Epithelial cell of proximal tubule (primary cell): Measurements from ENCODE around the gene ATXN7. TPM values are rescaled to one million over a fixed set of nuclear protein-coding genes. Genes with fewer than 3 reads are reported as not detected.

Experiments used
- DNase-seq: peaks from one replicate; pipeline ENCODE4 v3.0.0-alpha.2; 2011; ENCODE audit warnings: low read depth
- H3K4me3 ChIP-seq: 2 replicates; pipeline ENCODE4 v1.5.1; 2011; ENCODE audit warnings: low read depth, mild to moderate bottlenecking, low read length
- total RNA-seq: library from RNA; depleted of rRNA; stranded (reverse); fragments of >200 nt; gene quantifications from 2 replicates; pipeline ENCODE4 v1.2.3, GENCODE V29; 2015
- TF ChIP-seq, protein P1 (sequence below): conservative IDR thresholded peaks from 2 replicates; pipeline ENCODE4 v1.5.1; 2012; ENCODE audit warnings: low read depth, mild to moderate bottlenecking, low read length

The ATXN7 gene
- total RNA-seq, 1 donor from 2014 or later = 16.7 TPM

DNA sequence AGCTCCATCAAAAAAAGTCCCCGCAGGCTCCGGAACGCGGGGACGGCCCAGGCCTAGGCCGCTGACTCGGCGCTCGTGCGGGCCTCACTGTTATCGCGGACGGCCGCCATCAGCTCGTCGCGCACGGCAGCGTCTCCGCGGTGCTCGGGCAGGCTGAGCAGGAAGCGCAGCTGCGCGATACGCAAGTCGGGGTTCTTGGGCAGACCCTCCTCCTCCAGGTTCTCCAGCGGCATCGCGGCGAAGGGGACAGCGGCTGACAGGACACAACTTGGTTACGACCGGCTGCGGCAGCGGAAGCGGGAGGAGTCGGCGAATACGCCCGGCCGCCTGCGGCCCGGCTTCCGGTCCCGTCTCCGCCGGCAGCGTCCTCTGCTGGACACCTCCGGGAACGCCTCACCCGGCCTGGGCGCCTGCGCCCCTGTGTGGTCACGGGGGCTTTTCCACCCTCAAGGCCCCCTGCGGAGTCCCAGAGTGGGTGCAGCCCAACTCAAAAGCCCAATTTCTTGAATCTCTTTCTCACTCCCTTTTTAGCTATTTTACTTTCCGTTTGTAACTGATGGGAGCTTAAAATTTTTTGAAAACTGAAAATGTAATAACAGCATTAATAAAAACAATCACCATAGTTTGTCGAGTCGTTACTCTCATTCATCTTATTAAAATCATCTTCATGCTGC is 159.7 kb downstream of the ATXN7 start, which contains the start of gene PSMD6:
TSS of gene PSMD6 (minus strand) at position 308 of the 674 bp plus-strand sequence. CDS start at position 233, 75 bp downstream.
- no peak for DNase-seq
- H3K4me3 ChIP-seq = peak within 1 kb of the TSS; percentile 88
- TF ChIP-seq, protein P1, sequence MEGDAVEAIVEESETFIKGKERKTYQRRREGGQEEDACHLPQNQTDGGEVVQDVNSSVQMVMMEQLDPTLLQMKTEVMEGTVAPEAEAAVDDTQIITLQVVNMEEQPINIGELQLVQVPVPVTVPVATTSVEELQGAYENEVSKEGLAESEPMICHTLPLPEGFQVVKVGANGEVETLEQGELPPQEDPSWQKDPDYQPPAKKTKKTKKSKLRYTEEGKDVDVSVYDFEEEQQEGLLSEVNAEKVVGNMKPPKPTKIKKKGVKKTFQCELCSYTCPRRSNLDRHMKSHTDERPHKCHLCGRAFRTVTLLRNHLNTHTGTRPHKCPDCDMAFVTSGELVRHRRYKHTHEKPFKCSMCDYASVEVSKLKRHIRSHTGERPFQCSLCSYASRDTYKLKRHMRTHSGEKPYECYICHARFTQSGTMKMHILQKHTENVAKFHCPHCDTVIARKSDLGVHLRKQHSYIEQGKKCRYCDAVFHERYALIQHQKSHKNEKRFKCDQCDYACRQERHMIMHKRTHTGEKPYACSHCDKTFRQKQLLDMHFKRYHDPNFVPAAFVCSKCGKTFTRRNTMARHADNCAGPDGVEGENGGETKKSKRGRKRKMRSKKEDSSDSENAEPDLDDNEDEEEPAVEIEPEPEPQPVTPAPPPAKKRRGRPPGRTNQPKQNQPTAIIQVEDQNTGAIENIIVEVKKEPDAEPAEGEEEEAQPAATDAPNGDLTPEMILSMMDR = peak; percentile 93

DNA sequence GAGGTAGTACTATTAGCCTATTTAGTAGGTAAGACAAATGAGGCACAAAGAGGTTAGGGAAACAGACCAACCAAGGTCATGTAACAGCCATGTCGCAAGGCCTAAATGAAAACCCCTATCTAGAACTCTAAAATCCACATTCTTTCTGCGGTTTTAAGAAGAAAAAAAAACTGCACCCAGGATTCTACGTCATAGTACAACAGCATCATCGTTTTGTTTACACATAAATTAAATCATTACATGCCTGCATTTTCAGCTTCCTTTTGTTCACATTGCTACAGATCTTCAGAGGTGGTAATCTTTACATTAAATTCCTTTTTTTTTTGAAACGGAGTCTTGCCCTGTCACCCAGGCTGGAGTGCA is 160.2 kb downstream of the ATXN7 start:
- no peak overlapping the region for H3K4me3 ChIP-seq
- TF ChIP-seq, protein P1 = no peak
- DNase-seq = no peak

DNA sequence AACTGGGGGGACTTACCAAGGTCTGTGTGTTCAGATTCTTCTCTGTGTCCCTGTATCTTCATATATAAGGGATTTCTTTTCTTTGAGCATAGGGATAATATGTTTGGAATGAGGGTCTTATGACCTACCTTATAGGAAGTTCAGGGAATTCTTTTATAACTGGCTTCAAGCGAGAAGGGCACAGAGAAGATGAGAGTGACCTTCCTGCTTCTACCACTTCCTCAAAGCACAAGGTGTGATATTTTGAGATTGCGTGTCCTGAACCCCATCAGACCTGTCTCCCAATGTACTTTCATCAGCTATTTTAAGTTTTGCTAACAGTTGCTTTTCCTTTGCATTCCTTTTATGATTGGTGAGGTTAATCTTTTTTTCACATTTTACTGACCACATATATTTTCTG is 162.7 kb downstream of the ATXN7 start:
- TF ChIP-seq, protein P1 = no peak
- DNase-seq = no peak
- H3K4me3 ChIP-seq = no peak overlapping the region

- TF ChIP-seq, protein P1 = no peak
- no peak for DNase-seq
Measured at GRCh38 chr3:64027658-64028057, 164.0 kb downstream of the ATXN7 start.

DNA sequence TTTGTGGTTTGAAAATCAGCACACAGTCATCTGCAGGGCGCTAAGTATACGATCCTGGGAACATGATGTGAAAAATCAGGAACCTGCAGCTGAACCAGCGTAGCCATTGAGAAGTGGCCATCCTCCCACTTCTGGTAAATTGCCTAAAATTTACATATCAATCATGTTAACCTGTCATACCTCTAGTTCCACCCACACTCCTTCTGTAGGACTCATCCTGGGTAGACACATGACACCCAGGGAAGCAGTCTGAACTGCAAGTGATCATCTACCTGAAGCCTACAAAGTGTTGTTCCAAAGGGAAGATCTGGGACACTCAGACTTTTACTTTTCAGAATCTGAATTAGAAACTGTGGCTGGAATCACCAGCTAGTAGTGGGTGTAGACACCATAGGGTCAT is 165.1 kb downstream of the ATXN7 start:
- TF ChIP-seq, protein P1 = no peak
- no peak for DNase-seq

More at GRCh38 chr3:64027658-64028057, 164.0 kb downstream of the ATXN7 start:
- no peak overlapping the region for H3K4me3 ChIP-seq

DNA sequence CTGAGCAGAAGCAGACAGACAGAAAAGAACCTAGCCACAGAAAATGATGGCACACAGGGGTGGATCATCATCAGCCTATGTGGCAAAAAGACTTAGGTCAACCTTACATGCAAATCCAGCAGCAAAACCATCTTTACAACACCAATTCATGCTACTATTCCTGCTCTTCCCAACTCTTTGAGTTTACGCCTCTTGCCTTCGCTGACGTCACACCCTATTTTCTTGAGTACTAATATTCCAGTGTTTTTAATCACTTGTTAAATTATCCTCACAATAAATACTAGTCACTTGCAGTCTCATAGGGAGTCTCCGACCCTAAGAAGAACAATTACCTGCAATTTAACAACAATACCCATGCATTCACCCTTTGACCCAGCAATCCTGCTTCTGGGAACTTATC is 165.6 kb downstream of the ATXN7 start:
- TF ChIP-seq, protein P1 = no peak
- DNase-seq = no peak
- no peak overlapping the region for H3K4me3 ChIP-seq

More for the DNA sequence above, 165.1 kb downstream of the ATXN7 start:
- no peak overlapping the region for H3K4me3 ChIP-seq

DNA sequence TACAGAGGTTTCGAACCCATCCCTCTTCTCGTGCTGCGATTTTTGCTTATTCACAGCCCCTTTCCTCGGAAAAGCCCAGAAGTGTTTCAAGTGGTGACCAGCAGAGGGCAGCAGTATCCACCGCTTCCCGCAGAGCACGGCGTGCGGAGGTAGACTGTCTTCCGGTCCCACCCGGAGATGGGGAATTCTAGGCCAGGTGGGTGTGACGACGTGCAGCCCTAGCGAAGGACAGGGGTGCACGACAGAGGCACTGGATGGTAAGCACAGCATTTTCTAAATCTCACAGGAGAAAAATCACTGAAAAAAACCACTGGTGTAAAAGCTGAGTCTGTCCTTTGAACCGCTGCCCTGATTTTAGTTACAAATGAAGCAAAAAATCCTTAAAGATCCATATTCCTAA is 167.1 kb downstream of the ATXN7 start:
- DNase-seq = no peak
- TF ChIP-seq, protein P1 = peak; percentile 92
- H3K4me3 ChIP-seq = peak overlapping the region; percentile 41
